Measurements from ENCODE around the gene VWC2L. TPM values are rescaled to one million over a fixed set of nuclear protein-coding genes. Genes with fewer than 3 reads are reported as not detected.

Gene VWC2L
- total RNA-seq, 1 donor = not detected

DNA sequence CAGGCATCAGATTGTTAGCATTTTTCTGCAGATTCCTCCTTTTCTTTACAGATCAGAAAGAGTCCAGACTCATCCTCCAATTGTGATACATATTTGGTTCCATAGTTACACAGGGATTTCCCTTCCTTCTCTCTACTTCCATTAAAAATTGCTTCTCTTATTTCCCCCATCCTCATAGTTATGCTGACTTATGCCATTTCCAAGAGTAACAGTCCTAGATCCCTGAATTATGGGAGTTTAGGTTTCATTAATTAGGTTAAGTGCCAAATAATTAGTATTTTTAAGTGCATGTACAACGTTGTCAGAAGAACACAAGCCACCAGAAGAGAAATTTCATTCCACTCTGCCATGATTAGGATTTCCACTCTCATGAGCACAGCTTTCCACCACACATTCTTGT, 200.2 kb downstream of the VWC2L start:
- TF ChIP-seq, protein P1, sequence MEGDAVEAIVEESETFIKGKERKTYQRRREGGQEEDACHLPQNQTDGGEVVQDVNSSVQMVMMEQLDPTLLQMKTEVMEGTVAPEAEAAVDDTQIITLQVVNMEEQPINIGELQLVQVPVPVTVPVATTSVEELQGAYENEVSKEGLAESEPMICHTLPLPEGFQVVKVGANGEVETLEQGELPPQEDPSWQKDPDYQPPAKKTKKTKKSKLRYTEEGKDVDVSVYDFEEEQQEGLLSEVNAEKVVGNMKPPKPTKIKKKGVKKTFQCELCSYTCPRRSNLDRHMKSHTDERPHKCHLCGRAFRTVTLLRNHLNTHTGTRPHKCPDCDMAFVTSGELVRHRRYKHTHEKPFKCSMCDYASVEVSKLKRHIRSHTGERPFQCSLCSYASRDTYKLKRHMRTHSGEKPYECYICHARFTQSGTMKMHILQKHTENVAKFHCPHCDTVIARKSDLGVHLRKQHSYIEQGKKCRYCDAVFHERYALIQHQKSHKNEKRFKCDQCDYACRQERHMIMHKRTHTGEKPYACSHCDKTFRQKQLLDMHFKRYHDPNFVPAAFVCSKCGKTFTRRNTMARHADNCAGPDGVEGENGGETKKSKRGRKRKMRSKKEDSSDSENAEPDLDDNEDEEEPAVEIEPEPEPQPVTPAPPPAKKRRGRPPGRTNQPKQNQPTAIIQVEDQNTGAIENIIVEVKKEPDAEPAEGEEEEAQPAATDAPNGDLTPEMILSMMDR (IDR thresholded peaks at IDR 0.05; ENCODE audit: insufficient read depth, low read depth, low read length) = no peak
- no peak for DNase-seq (ENCODE audit: low read depth)
- no peak overlapping the region for H3K4me3 ChIP-seq (ENCODE audit: low read depth, low read length)

DNA sequence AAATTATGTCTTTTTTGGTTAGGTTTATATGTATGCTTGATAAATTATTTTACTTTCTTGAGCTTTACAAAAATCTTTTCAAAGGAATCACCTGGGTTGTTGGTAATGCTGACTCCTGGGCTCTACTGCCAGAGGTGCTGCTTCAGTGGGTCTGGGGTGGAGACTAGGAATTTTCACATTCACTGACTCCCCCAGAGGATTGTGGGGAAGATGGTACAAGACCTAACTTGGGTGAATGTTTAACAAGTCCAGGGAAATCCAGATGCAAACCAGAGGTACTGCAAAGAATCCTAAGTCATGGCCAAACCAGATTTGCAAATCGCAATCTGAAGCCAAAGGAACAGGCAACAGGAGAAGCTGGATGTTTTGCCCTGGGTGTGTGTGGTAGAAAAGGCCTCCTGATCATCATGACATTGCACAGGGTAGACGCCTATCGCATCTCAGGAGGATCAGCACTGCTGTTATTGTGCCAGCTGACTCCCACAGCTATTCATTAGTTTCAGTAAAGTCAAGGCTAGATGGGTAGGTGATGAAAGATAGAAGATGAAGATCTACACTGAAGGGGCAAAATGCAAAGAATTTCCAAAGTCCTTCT, 213.4 kb downstream of the VWC2L start:
- no peak for DNase-seq (ENCODE audit: low read depth)
- TF ChIP-seq, protein P1 (IDR thresholded peaks at IDR 0.05; ENCODE audit: insufficient read depth, low read depth, low read length) = no peak

DNA sequence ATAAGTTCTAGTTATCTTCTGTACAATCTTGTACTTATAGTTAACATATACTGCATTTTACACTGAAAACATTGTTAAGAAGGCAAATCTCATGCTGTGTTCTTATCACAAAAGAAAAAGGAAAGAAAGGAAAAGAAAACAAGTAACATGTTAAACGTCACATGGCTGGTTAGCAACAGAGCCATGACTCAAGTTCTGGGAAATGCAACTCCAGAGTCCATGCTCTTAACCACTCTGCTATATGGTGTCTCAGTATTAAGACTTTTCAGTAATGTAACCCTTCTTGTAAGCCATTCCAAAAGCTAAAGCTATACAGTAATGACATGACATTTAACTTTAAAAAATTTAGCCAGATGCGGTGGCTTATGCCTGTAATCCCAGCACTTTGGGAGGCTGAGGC, 217.2 kb downstream of the VWC2L start:
- H3K4me3 ChIP-seq (ENCODE audit: low read depth, low read length) = no peak overlapping the region
- TF ChIP-seq, protein P1 (IDR thresholded peaks at IDR 0.05; ENCODE audit: insufficient read depth, low read depth, low read length) = no peak
- DNase-seq (ENCODE audit: low read depth) = no peak

More for the DNA sequence above, 213.4 kb downstream of the VWC2L start:
- H3K4me3 ChIP-seq (ENCODE audit: low read depth, low read length) = no peak overlapping the region
